ENCODE data around the gene GULP1.

GULP1 gene

GRCh38 chr2:188475945-188476344 is 184.3 kb downstream of the GULP1 start (continued):
- TF ChIP-seq ZNF26 (tag by site-specific recombination; IDR thresholded peaks at IDR 0.05) (no peak), ZNF560 (tag by site-specific recombination; IDR thresholded peaks at IDR 0.05; ENCODE audit: borderline replicate concordance) (no peak), ZNF221 (tag by site-specific recombination; IDR thresholded peaks at IDR 0.05; ENCODE audit: borderline replicate concordance) (no peak), ZNF530 (tag by site-specific recombination; IDR thresholded peaks at IDR 0.05; ENCODE audit: low read depth) (no peak)

- ChIA-PET CTCF (interaction anchor here (0.9 kb wide), 1 partner anchor 497 kb away, joined by 3 read pairs; no protein-coding TSS in a partner anchor), POLR2A (no interaction called here)
- no peaks in the 10 kb centered on the region for H3K9me3 ChIP-seq (ENCODE audit: control insufficient read depth, insufficient read depth, low read depth, low read length)
- H3K27ac ChIP-seq (ENCODE audit: extremely low read depth, low read depth, low read length): no peak overlapping the region
- TF ChIP-seq ZNF366 (tag by site-specific recombination; conservative IDR thresholded peaks at IDR 0.05) (no peak), ZNF549 (tag by site-specific recombination; IDR thresholded peaks at IDR 0.05) (no peak), ZNF221 (tag by site-specific recombination; IDR thresholded peaks at IDR 0.05; ENCODE audit: borderline replicate concordance) (no peak), ZNF670 (tag by site-specific recombination; IDR thresholded peaks at IDR 0.05; ENCODE audit: low read depth) (no peak), ZNF292 (tag by site-specific recombination; IDR thresholded peaks at IDR 0.05; ENCODE audit: borderline replicate concordance, low read depth) (no peak), INSM2 (tag by site-specific recombination; IDR thresholded peaks at IDR 0.05) (no peak), ZNF518A (tag by site-specific recombination; conservative IDR thresholded peaks at IDR 0.05; ENCODE audit: low read depth) (no peak), SETDB1 (IDR thresholded peaks at IDR 0.05; ENCODE audit: insufficient read length, low read length) (no peak), ZNF18 (tag by site-specific recombination; IDR thresholded peaks at IDR 0.05) (no peak), ZEB2 (tag by site-specific recombination; IDR thresholded peaks at IDR 0.05) (no peak), ZNF488 (tag by site-specific recombination; IDR thresholded peaks at IDR 0.05) (no peak), ZNF274 (IDR thresholded peaks at IDR 0.05; ENCODE audit: low read length) (no peak), ZNF274 (tag by site-specific recombination; IDR thresholded peaks at IDR 0.05; ENCODE audit: borderline replicate concordance) (no peak)
- peaks cover 7% of the 10 kb centered on the region; the same call in 1 of the 2 replicates for H3K4me1 ChIP-seq (ENCODE audit: control insufficient read depth, insufficient read depth, low read length)
- no peak overlapping the region for H3K4me3 ChIP-seq (ENCODE audit: low read depth, low read length)
- H3K36me3 ChIP-seq (ENCODE audit: control insufficient read depth in 2 of 2, insufficient read depth in 1 of 2, low read length in 2 of 2): no peaks in the 10 kb centered on the region
These were observed 186.0 kb downstream of the GULP1 start for GRCh38 chr2:188477564-188478103.

Data from HEK293 (cell line).